Measurements from ENCODE around the gene PRKD2. TPM values are rescaled to one million over a fixed set of nuclear protein-coding genes. Genes with fewer than 3 reads are reported as not detected.
A peak's percentile ranks its signal among the peaks of the same experiment; 100 is the strongest.

The PRKD2 gene
- total RNA-seq, 1 donor from 2014 or later: 14.9 TPM

GRCh38 chr19:46697204-46697960, 19.5 kb downstream of the PRKD2 start:
- Histone ChIP-seq H3K27me3 (no peaks in the 10 kb centered on the region), H3K36me3 (peaks cover 4% of the 10 kb centered on the region), H3K4me2 (peak overlapping the region; percentile 64), H2AFZ (replicated peaks) (no peak overlapping the region), H3K9ac (no peak overlapping the region), H3K4me3 (no peak overlapping the region), H3F3A (ENCODE audit: low read depth) (peaks cover 17% of the 10 kb centered on the region), H4K20me1 (ENCODE audit: low read depth) (peaks cover 33% of the 10 kb centered on the region), H3K79me2 (ENCODE audit: low read depth) (no peaks in the 10 kb centered on the region), H3K4me1 (no peaks in the 10 kb centered on the region), H3K27ac (no peak overlapping the region), H3K9me3 (ENCODE audit: low read depth) (no peaks in the 10 kb centered on the region)
- Mint-ChIP-seq H3K9me3 (no peaks in the 10 kb centered on the region), H3K27me3 (ENCODE audit: insufficient read depth, low read depth) (peaks cover 8% of the 10 kb centered on the region), H3K27ac (no peak overlapping the region), H3K36me3 (peaks cover 30% of the 10 kb centered on the region), H3K4me1 (peaks cover 14% of the 10 kb centered on the region), H3K4me3 (peak overlapping the region; percentile 30)
- DNase-seq (ENCODE audit: low spot score): peak; percentile 97
- TF ChIP-seq CTCF (IDR thresholded peaks at IDR 0.05) (no peak), EZH2phosphoT487 (IDR thresholded peaks at IDR 0.05) (no peak), EZH2 (IDR thresholded peaks at IDR 0.05) (no peak)

- H3K9me3 ChIP-seq (ENCODE audit: low read depth): no peaks in the 10 kb centered on the region
- no peak for DNase-seq (ENCODE audit: low spot score)
- H3K4me1 Mint-ChIP-seq: peaks cover 14% of the 10 kb centered on the region
- no peak overlapping the region for H2AFZ ChIP-seq (replicated peaks)
- peaks cover 33% of the 10 kb centered on the region for H4K20me1 ChIP-seq (ENCODE audit: low read depth)
- no peak overlapping the region for H3K4me2 ChIP-seq
- H3K4me1 ChIP-seq: no peaks in the 10 kb centered on the region
- no peak overlapping the region for H3K9ac ChIP-seq
- peaks cover 13% of the 10 kb centered on the region for H3K27me3 Mint-ChIP-seq (ENCODE audit: insufficient read depth, low read depth)
- TF ChIP-seq EZH2 (IDR thresholded peaks at IDR 0.05): no peak
- TF ChIP-seq CTCF (IDR thresholded peaks at IDR 0.05): no peak
- TF ChIP-seq EZH2phosphoT487 (IDR thresholded peaks at IDR 0.05): no peak
- peaks cover 17% of the 10 kb centered on the region for H3F3A ChIP-seq (ENCODE audit: low read depth)
- no peaks in the 10 kb centered on the region for H3K27me3 ChIP-seq
- no peak overlapping the region for H3K27ac Mint-ChIP-seq
- no peak overlapping the region for H3K27ac ChIP-seq
- no peaks in the 10 kb centered on the region for H3K79me2 ChIP-seq (ENCODE audit: low read depth)
- peaks cover 36% of the 10 kb centered on the region for H3K36me3 Mint-ChIP-seq
- no peaks in the 10 kb centered on the region for H3K9me3 Mint-ChIP-seq
- H3K4me3 Mint-ChIP-seq: peak overlapping the region; percentile 30
- H3K4me3 ChIP-seq: no peak overlapping the region
- peaks cover 4% of the 10 kb centered on the region for H3K36me3 ChIP-seq
Observed at GRCh38 chr19:46696866-46697203, 20.1 kb downstream of the PRKD2 start.

- Mint-ChIP-seq H3K27ac (no peak overlapping the region), H3K36me3 (peaks cover 40% of the 10 kb centered on the region), H3K4me3 (peak overlapping the region; percentile 41), H3K9me3 (no peaks in the 10 kb centered on the region), H3K4me1 (peaks cover 14% of the 10 kb centered on the region), H3K27me3 (ENCODE audit: insufficient read depth, low read depth) (peaks cover 13% of the 10 kb centered on the region)
- Histone ChIP-seq H3K79me2 (ENCODE audit: low read depth) (no peaks in the 10 kb centered on the region), H3K36me3 (peaks cover 11% of the 10 kb centered on the region), H4K20me1 (ENCODE audit: low read depth) (peaks cover 33% of the 10 kb centered on the region), H3K4me2 (no peak overlapping the region), H3K9me3 (ENCODE audit: low read depth) (no peaks in the 10 kb centered on the region), H2AFZ (replicated peaks) (no peak overlapping the region), H3K27ac (no peak overlapping the region), H3K4me3 (no peak overlapping the region), H3K27me3 (no peaks in the 10 kb centered on the region), H3K4me1 (no peaks in the 10 kb centered on the region), H3F3A (ENCODE audit: low read depth) (peaks cover 17% of the 10 kb centered on the region), H3K9ac (no peak overlapping the region)
- TF ChIP-seq EZH2phosphoT487 (IDR thresholded peaks at IDR 0.05) (no peak), CTCF (IDR thresholded peaks at IDR 0.05) (no peak), EZH2 (IDR thresholded peaks at IDR 0.05) (no peak)
- no peak for DNase-seq (ENCODE audit: low spot score)
Observed at GRCh38 chr19:46696052-46696451, 20.9 kb downstream of the PRKD2 start.
